HG02642 (cell line): ENCODE results near the gene SMAD3.

Experiments used
- ATAC-seq: cut with Tn5 transposase; IDR thresholded peaks from one replicate; pipeline ENCODE4 v1.9.1; 2021; ENCODE audit warnings: mild to moderate bottlenecking; ENCODE audit not compliant: unreplicated experiment, poor library complexity

The SMAD3 gene

GRCh38 chr15:67105991-67106763, 40.8 kb downstream of the SMAD3 start:
- no peak for ATAC-seq

- ATAC-seq = no peak
Measured at GRCh38 chr15:67106764-67107013, 41.3 kb downstream of the SMAD3 start.

- no peak for ATAC-seq
Measured at GRCh38 chr15:67107014-67107812, 41.8 kb downstream of the SMAD3 start.

- no peak for ATAC-seq
Measured at GRCh38 chr15:67108122-67108961, 42.9 kb downstream of the SMAD3 start.

- peak; percentile 69 for ATAC-seq
Measured at GRCh38 chr15:67109141-67110034, 44.0 kb downstream of the SMAD3 start.

GRCh38 chr15:67110361-67110781, 45.0 kb downstream of the SMAD3 start:
- ATAC-seq = peak; percentile 51

GRCh38 chr15:67110958-67111864, 45.8 kb downstream of the SMAD3 start:
- ATAC-seq = no peak

- ATAC-seq = no peak
Measured at GRCh38 chr15:67114046-67114445, 48.6 kb downstream of the SMAD3 start.

- ATAC-seq = no peak
Measured at GRCh38 chr15:67114846-67115585, 49.6 kb downstream of the SMAD3 start.

- no peak for ATAC-seq
Measured at GRCh38 chr15:67115586-67115969, 50.2 kb downstream of the SMAD3 start.

- no peak for ATAC-seq
Measured at GRCh38 chr15:67116742-67117141, 51.3 kb downstream of the SMAD3 start.

- no peak for ATAC-seq
Measured at GRCh38 chr15:67117370-67117769, 52.0 kb downstream of the SMAD3 start.

GRCh38 chr15:67118808-67119207, 53.4 kb downstream of the SMAD3 start:
- ATAC-seq = no peak

- ATAC-seq = no peak
Measured at GRCh38 chr15:67119238-67119846, 53.9 kb downstream of the SMAD3 start.

- ATAC-seq = no peak
Measured at GRCh38 chr15:67120009-67120838, 54.8 kb downstream of the SMAD3 start.

- peak; percentile 70 for ATAC-seq
Measured at GRCh38 chr15:67120839-67121643, 55.6 kb downstream of the SMAD3 start.
